Heart left ventricle (tissue), 16 donors: ENCODE data around the gene CLCNKA. TPM values are rescaled to one million over a fixed set of nuclear protein-coding genes. Genes with fewer than 3 reads are reported as not detected.

Experiments used
- ATAC-seq, 4 donors: fragments of 200-7000 bp; cut with Tn5 transposase; one replicate each; pipeline ENCODE4 v1.9.1; 2020 to 2022; ENCODE audit warnings: moderate library complexity in 4 of 4, mild to moderate bottlenecking in 3 of 4, moderate number of reproducible peaks in 1 of 4
- DNase-seq, 5 donors: peaks; one replicate each; pipeline ENCODE4 v3.0.0-alpha.2; 2020
- H3K27ac ChIP-seq, 12 donors: fragments of 200-600 bp; sonication (generic) in 4 of 12; one replicate each; pipeline versions ENCODE4 v1.5.0 to v1.8.0; 2016 to 2022; ENCODE audit warnings: mild to moderate bottlenecking in 2 of 12
- H3K27me3 ChIP-seq, 9 donors: fragments of 200-600 bp; sonication (generic) in 2 of 9; one replicate each; pipeline versions ENCODE4 v1.5.1 to v1.8.0; 2016 to 2022; ENCODE audit warnings: mild to moderate bottlenecking in 3 of 9
- H3K36me3 ChIP-seq, 9 donors: fragments of 200-600 bp; sonication (generic) in 2 of 9; one replicate each; pipeline versions ENCODE4 v1.5.0 to v1.8.0; 2018 to 2022; ENCODE audit warnings: mild to moderate bottlenecking in 2 of 9
- H3K4me1 ChIP-seq, 12 donors: fragments of 200-600 bp; sonication (generic) in 4 of 12; one replicate each; pipeline versions ENCODE4 v1.5.0 to v1.8.0; 2016 to 2022; ENCODE audit warnings: mild to moderate bottlenecking in 3 of 12
- H3K4me3 ChIP-seq, 12 donors: fragments of 200-600 bp; sonication (generic) in 4 of 12; one replicate each; pipeline versions ENCODE4 v1.5.0 to v1.8.0; 2017 to 2022; ENCODE audit warnings: mild to moderate bottlenecking in 9 of 12, moderate library complexity in 4 of 12
- H3K9me3 ChIP-seq, 12 donors: fragments of 200-600 bp; sonication (generic) in 4 of 12; one replicate each; pipeline versions ENCODE4 v1.5.0 to v1.8.0; 2016 to 2022; ENCODE audit warnings: mild to moderate bottlenecking in 1 of 12
- POLR2A ChIP-seq, 2 donors: fragments of 450-650 bp; IDR thresholded peaks; one replicate each; pipeline ENCODE4 v1.6.1; 2017; ENCODE audit warnings: antibody characterized with exemption in 2 of 2, mild to moderate bottlenecking in 2 of 2, moderate library complexity in 2 of 2
- whole genome bisulfite sequencing, 4 donors: extraction: QIAGEN DNeasy Blood & Tissue Kit in 2 of 4; methylation state at CpG; one replicate each; pipeline versions ENCODE4 v1.1.5 to v1.1.7; 2013 to 2018; 5-methylcytosine and 5-hydroxymethylcytosine counted together
- intact Hi-C, 10 donors: fragments of 100-400 bp; cut with DNase I; formaldehyde crosslinking; loops; one replicate each; pipeline versions ENCODE4 v1.11.1 to v1.14.2; 2022
- polyA plus RNA-seq, 2 donors: library from polyadenylated mRNA; stranded (reverse); fragments of 200-250 nt; gene quantifications; one replicate each; pipeline ENCODE4 v1.2.3, GENCODE V29; 2013
- total RNA-seq, 9 donors: library from RNA; depleted of rRNA in 2 of 9; stranded (reverse); fragments of >200 nt in 2 of 9; fragmentation: NEBNext Ultra II Directional in 3 of 9; extraction: Animal tissue kit (Norgen Biotek cat#: 25700) in 3 of 9; gene quantifications; one replicate each; pipeline versions ENCODE4 v1.1.0 to v1.2.4, GENCODE V29; 2016 to 2023
- TF ChIP-seq, protein P1 (sequence below), 12 donors: fragments of 200-600 bp; sonication (generic) in 4 of 12; IDR thresholded peaks; one replicate each; pipeline versions ENCODE4 v1.5.0 to v1.8.0; 2018 to 2022; ENCODE audit warnings: antibody characterized with exemption in 12 of 12, mild to moderate bottlenecking in 5 of 12
- donor health status: ischemic (EF 13 %, LVEDD 7.1; RV severe dilation, severe dysfunction).
- donor health status: healthy with polysubstance abuse.
- donor health status: DM: no; HTN: yes; CAD: no.
- donor health status: DM: no; HTN: no; CAD: no.
- donor health status: ischemic (EF 25% LVEDD 6.9; RV normal size, moderate dysfunction).
- donor health status: ischemic (EF 25% LVEDD 5.7; RV mildly dilated, moderate dysfunction).
- donor health status: healthy.
- donor health status: DM: yes; HTN: yes; CAD: no.
- donor health status: ischemic (EF 35%, LVEDD 5.7; RV mildly dilated, moderate dysfunction).
- donor health status: nonischemic (EF 11% LVEDD 7.7; RV severe dilation, severe dysfunction).
- donor health status: DM: yes; HTN: yes; CAD: no.
- donor health status: PGD.
- donor health status: ischemic (EF 29% LVEDD 5.4; RV normal size, mild dysfunction).
- donor health status: nonischemic (EF 23%, LVEDD 6.1; RV moderate dilation, normal function).

CLCNKA gene
- total and polyA plus RNA-seq, 11 donors: 0.25 to 1.1 (median 0.53) TPM; not detected in 2

DNA sequence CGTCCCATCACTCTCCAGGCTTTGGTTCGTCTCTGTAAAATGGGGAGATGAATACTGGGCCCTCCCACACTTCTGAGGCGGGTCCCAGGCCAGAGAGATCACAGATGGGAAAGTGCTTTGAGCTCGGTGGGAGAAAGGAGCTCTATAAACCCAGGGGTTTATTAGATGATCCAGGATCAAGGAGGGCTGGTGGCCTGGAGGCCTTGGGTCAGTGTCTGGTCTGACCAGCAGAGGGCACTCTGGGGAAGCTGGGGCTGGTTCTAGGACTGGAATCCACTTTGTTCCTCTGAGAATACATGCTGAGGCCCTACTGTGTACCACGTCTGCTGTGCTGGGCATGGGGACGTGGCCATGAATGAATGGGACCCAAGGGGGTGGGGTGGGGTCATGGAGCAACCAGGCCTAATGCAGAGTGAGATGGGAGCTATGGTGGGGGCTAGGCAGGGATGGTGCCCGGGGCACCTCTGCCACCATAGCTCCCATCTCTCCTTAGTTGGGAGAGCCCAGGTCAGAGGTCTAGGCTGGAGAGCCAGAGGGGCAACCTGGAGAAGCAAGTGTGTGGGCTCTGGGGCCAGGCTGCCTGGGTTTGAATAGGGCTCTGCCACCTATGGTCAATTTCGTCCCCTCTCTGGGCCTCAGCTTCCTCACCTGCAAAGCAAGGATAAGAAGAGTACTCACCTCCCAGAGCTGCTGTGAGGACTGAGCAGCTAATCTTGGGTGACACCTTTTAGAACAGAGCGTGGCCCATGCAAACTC, 60.6 kb downstream of the CLCNKA start:
- peak overlapping the region in 3 of 12 donors; percentile 4 to 22 (median 12) for H3K27ac ChIP-seq
- WGBS, 4 donors: 61 to 72% (median 68%) methylated on average over 9 of the region's 9 CpGs
- TF ChIP-seq POLR2A (IDR thresholded peaks at IDR 0.05): no peak
- TF ChIP-seq, protein P1, sequence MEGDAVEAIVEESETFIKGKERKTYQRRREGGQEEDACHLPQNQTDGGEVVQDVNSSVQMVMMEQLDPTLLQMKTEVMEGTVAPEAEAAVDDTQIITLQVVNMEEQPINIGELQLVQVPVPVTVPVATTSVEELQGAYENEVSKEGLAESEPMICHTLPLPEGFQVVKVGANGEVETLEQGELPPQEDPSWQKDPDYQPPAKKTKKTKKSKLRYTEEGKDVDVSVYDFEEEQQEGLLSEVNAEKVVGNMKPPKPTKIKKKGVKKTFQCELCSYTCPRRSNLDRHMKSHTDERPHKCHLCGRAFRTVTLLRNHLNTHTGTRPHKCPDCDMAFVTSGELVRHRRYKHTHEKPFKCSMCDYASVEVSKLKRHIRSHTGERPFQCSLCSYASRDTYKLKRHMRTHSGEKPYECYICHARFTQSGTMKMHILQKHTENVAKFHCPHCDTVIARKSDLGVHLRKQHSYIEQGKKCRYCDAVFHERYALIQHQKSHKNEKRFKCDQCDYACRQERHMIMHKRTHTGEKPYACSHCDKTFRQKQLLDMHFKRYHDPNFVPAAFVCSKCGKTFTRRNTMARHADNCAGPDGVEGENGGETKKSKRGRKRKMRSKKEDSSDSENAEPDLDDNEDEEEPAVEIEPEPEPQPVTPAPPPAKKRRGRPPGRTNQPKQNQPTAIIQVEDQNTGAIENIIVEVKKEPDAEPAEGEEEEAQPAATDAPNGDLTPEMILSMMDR (IDR thresholded peaks at IDR 0.05): peak; percentile 79 to 92 (median 89)
- no peaks in the 10 kb centered on the region for H3K27me3 ChIP-seq
- no peaks in the 10 kb centered on the region for H3K9me3 ChIP-seq
- peak in 3 of 4 donors; percentile 50 to 59 (median 55) for ATAC-seq
- intact Hi-C loops: loop anchor here (1.0 to 5.0 kb wide), 9 partner anchors 65 to 280 kb away; partner anchors contain the start of gene CPLANE2 (in 1 of the 10)
- peaks cover 0 to 32% (median 12%) of the 10 kb centered on the region in 12 donors for H3K4me1 ChIP-seq
- no peak overlapping the region for H3K4me3 ChIP-seq
- no peaks in the 10 kb centered on the region for H3K36me3 ChIP-seq
- peak; percentile 62 to 84 (median 68) for DNase-seq

DNA sequence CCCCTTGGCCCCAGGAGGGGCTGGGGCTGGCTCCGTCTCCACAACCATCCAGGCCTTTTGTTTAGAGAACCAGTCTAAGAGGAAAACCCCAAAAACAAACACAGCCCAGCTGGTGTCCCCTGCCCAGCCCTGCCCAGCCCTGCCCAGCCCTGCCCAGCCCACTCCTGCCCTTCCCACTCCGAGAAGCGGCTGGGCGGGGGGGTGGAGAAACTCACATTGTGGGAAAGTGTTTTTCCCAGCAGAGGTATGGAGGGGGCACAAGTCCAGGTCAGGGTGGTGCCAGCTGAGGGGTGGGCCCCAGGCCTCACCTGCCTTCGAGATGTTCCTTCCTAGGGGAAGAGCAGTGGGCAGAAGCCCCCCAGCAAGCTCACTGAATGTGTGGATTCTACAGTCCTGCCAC, 61.6 kb downstream of the CLCNKA start:
- ATAC-seq (no peak), DNase-seq (no peak)
- Histone ChIP-seq H3K4me3 (no peak overlapping the region), H3K27me3 (no peaks in the 10 kb centered on the region), H3K27ac (no peak overlapping the region), H3K36me3 (no peaks in the 10 kb centered on the region), H3K9me3 (no peaks in the 10 kb centered on the region), H3K4me1 (peaks cover 0 to 39% (median 17%) of the 10 kb centered on the region in 12 donors)
- intact Hi-C loops: loop anchor here in 9 of 10 donors (2.0 to 5.0 kb wide), 7 partner anchors 64 to 279 kb away; partner anchors contain the start of gene CPLANE2 (in 1 of the 9)
- no peak for TF ChIP-seq POLR2A (IDR thresholded peaks at IDR 0.05)
- TF ChIP-seq, protein P1 (IDR thresholded peaks at IDR 0.05): no peak
- WGBS, 4 donors: 89 to 95% (median 95%) methylated on average over 5 of the region's 5 CpGs

Other genes with a start within 250 kb of the CLCNKA start
- gene UQCRHL, start 214.4 kb upstream of the CLCNKA start, total RNA-seq: 1 to 10 TPM; 2.0 to 7.5 (median 3.8) TPM
- gene UQCRHL, start 214.4 kb upstream of the CLCNKA start, polyA plus RNA-seq: 1 to 10 TPM; 6.6 to 9.8 TPM
- 10 to 100 TPM; 18.3 to 41.5 (median 31.3) TPM for gene SPEN, start 174.3 kb upstream of the CLCNKA start, total RNA-seq
- 10 to 100 TPM; 11.0 to 20.2 TPM for gene SPEN, start 174.3 kb upstream of the CLCNKA start, polyA plus RNA-seq
- 10 to 100 TPM; 14.5 to 29.2 (median 20.7) TPM for gene ZBTB17, start 45.9 kb upstream of the CLCNKA start, total RNA-seq
- gene ZBTB17, start 45.9 kb upstream of the CLCNKA start, polyA plus RNA-seq: 10 to 100 TPM; 26.5 to 28.2 TPM
- 1 to 10 TPM in 1 of 9 donors, under 1 TPM in 7, not detected in 1; 0.08 to 1.7 (median 0.21) TPM for gene SRARP, start 17.8 kb upstream of the CLCNKA start, total RNA-seq
- gene SRARP, start 17.8 kb upstream of the CLCNKA start, polyA plus RNA-seq: 1 to 10 TPM in 1 of 2 donors, under 1 TPM in 1; 0.32 to 1.1 TPM
- over 10,000 TPM in 1 of 9 donors, 1,000 to 10,000 TPM in 8; 2,598 to 10,910 (median 4,655) TPM for gene HSPB7, start 4.0 kb upstream of the CLCNKA start, total RNA-seq
- gene HSPB7, start 4.0 kb upstream of the CLCNKA start, polyA plus RNA-seq: 1,000 to 10,000 TPM; 7,048 to 8,299 TPM
- 1 to 10 TPM in 8 of 9 donors, under 1 TPM in 1; 0.51 to 2.7 (median 1.8) TPM for gene CLCNKB, start 21.7 kb downstream of the CLCNKA start, total RNA-seq
- 1 to 10 TPM in 1 of 2 donors, under 1 TPM in 1; 0.50 to 1.5 TPM for gene CLCNKB, start 21.7 kb downstream of the CLCNKA start, polyA plus RNA-seq
- gene FAM131C, start 51.6 kb downstream of the CLCNKA start, total RNA-seq: 10 to 100 TPM in 1 of 9 donors, 1 to 10 TPM in 8; 1.2 to 17.8 (median 3.4) TPM
- 1 to 10 TPM; 1.1 to 9.3 TPM for gene FAM131C, start 51.6 kb downstream of the CLCNKA start, polyA plus RNA-seq
- gene EPHA2, start 134.0 kb downstream of the CLCNKA start, total RNA-seq: 10 to 100 TPM in 8 of 9 donors, 1 to 10 TPM in 1; 7.6 to 34.7 (median 14.8) TPM
- 10 to 100 TPM in 1 of 2 donors, 1 to 10 TPM in 1; 5.6 to 14.0 TPM for gene EPHA2, start 134.0 kb downstream of the CLCNKA start, polyA plus RNA-seq
- 1 to 10 TPM in 8 of 9 donors, under 1 TPM in 1; 0.97 to 3.8 (median 2.3) TPM for gene ARHGEF19, start 190.6 kb downstream of the CLCNKA start, total RNA-seq
- gene ARHGEF19, start 190.6 kb downstream of the CLCNKA start, polyA plus RNA-seq: 1 to 10 TPM in 1 of 2 donors, under 1 TPM in 1; 0.99 to 3.5 TPM
- 1 to 10 TPM; 3.6 to 9.9 (median 5.7) TPM for gene CPLANE2, start 215.1 kb downstream of the CLCNKA start, total RNA-seq
- gene CPLANE2, start 215.1 kb downstream of the CLCNKA start, polyA plus RNA-seq: 1 to 10 TPM; 5.7 to 6.2 TPM